ENCODE data around the gene POLD2.

- TF ChIP-seq CTCF (conservative IDR thresholded peaks at IDR 0.05 in 1 of 2, IDR thresholded peaks at IDR 0.05 in 1 of 2; ENCODE audit: extremely low read depth in 1 of 2, insufficient read depth in 1 of 2, low read depth in 1 of 2, low read length in 2 of 2) (no peak), EZH2 (IDR thresholded peaks at IDR 0.05; ENCODE audit: borderline replicate concordance, low read length) (no peak)
Measured at GRCh38 chr7:44109991-44110390, 13.4 kb downstream of the POLD2 start.

Data from mammary epithelial cell (primary cell).